ENCODE measurements around the gene AGPAT4.

The AGPAT4 gene

GRCh38 chr6:161270116-161270515 lies 3.7 kb downstream of the AGPAT4 start:
- in situ Hi-C loops (cut with HindIII; ENCODE audit: low pct_ligation_motif_present, low sequenced_read_pairs), result no loop called here
- Histone ChIP-seq H3K27me3 (replicated peaks) (no peaks in the 10 kb centered on the region), H3K27ac (no peak overlapping the region), H3K4me3 (ENCODE audit: low read depth, low read length) (no peak overlapping the region), H3K36me3 (replicated peaks) (no peaks in the 10 kb centered on the region)
- no peak for TF ChIP-seq CTCF (IDR thresholded peaks at IDR 0.05; ENCODE audit: low read depth, low read length, missing control alignments)
- DNase-seq, result no peak

- H3K27ac ChIP-seq, result no peak overlapping the region
- in situ Hi-C loops (cut with HindIII; ENCODE audit: low pct_ligation_motif_present, low sequenced_read_pairs), result no loop called here
- no peaks in the 10 kb centered on the region for H3K27me3 ChIP-seq (replicated peaks)
- no peak for TF ChIP-seq CTCF (IDR thresholded peaks at IDR 0.05; ENCODE audit: low read depth, low read length, missing control alignments)
- H3K36me3 ChIP-seq (replicated peaks), result no peaks in the 10 kb centered on the region
- no peak for DNase-seq
- no peak overlapping the region for H3K4me3 ChIP-seq (ENCODE audit: low read depth, low read length)
Observed at GRCh38 chr6:161269310-161269709, 4.6 kb downstream of the AGPAT4 start.

- no peak for DNase-seq
- H3K27ac ChIP-seq, result no peak overlapping the region
- in situ Hi-C loops (cut with HindIII; ENCODE audit: low pct_ligation_motif_present, low sequenced_read_pairs), result no loop called here
- no peak overlapping the region for H3K4me3 ChIP-seq (ENCODE audit: low read depth, low read length)
- H3K36me3 ChIP-seq (replicated peaks), result no peaks in the 10 kb centered on the region
- TF ChIP-seq CTCF (IDR thresholded peaks at IDR 0.05; ENCODE audit: low read depth, low read length, missing control alignments), result no peak
- no peaks in the 10 kb centered on the region for H3K27me3 ChIP-seq (replicated peaks)
Observed at GRCh38 chr6:161268531-161269210, 5.2 kb downstream of the AGPAT4 start.

GRCh38 chr6:161266513-161267230 lies 7.2 kb downstream of the AGPAT4 start:
- Histone ChIP-seq H3K27ac (no peak overlapping the region), H3K27me3 (replicated peaks) (no peaks in the 10 kb centered on the region), H3K36me3 (replicated peaks) (no peaks in the 10 kb centered on the region), H3K4me3 (ENCODE audit: low read depth, low read length) (no peak overlapping the region)
- in situ Hi-C loops (cut with HindIII; ENCODE audit: low pct_ligation_motif_present, low sequenced_read_pairs), result no loop called here
- TF ChIP-seq CTCF (IDR thresholded peaks at IDR 0.05; ENCODE audit: low read depth, low read length, missing control alignments), result no peak
- no peak for DNase-seq

- Histone ChIP-seq H3K27me3 (replicated peaks) (no peaks in the 10 kb centered on the region), H3K4me3 (ENCODE audit: low read depth, low read length) (no peak overlapping the region), H3K27ac (no peak overlapping the region), H3K36me3 (replicated peaks) (no peaks in the 10 kb centered on the region)
- no peak for DNase-seq
- TF ChIP-seq CTCF (IDR thresholded peaks at IDR 0.05; ENCODE audit: low read depth, low read length, missing control alignments), result no peak
- in situ Hi-C loops (cut with HindIII; ENCODE audit: low pct_ligation_motif_present, low sequenced_read_pairs), result no loop called here
Observed at GRCh38 chr6:161265975-161266374, 7.9 kb downstream of the AGPAT4 start.
